HG03060 (cell line): ENCODE measurements around the gene CAPN7.

Experiments used
- ATAC-seq: cut with Tn5 transposase; IDR thresholded peaks from one replicate; pipeline ENCODE4 v1.9.1; 2021; ENCODE audit warnings: low read depth, moderate number of reproducible peaks; ENCODE audit not compliant: unreplicated experiment

Gene CAPN7

GRCh38 chr3:15198686-15199085 is 7.4 kb upstream of the CAPN7 start:
- no peak for ATAC-seq

- no peak for ATAC-seq
Observed at GRCh38 chr3:15199493-15200105, 6.4 kb upstream of the CAPN7 start.

GRCh38 chr3:15204005-15204404 is 2.0 kb upstream of the CAPN7 start:
- ATAC-seq, result no peak

GRCh38 chr3:15205482-15205933 is 538 bp upstream of the CAPN7 start:
- no peak for ATAC-seq

- ATAC-seq, result no peak
Observed at GRCh38 chr3:15206662-15207576, 873 bp downstream of the CAPN7 start.

GRCh38 chr3:15207836-15208504 is 1.9 kb downstream of the CAPN7 start:
- ATAC-seq, result no peak

GRCh38 chr3:15211937-15212336 is 5.9 kb downstream of the CAPN7 start:
- ATAC-seq, result no peak

GRCh38 chr3:15214758-15215157 is 8.7 kb downstream of the CAPN7 start:
- ATAC-seq, result no peak

- ATAC-seq, result no peak
Observed at GRCh38 chr3:15215996-15216395, 9.9 kb downstream of the CAPN7 start.

GRCh38 chr3:15216501-15216900 is 10.5 kb downstream of the CAPN7 start:
- ATAC-seq, result no peak

GRCh38 chr3:15217011-15217671 is 11.1 kb downstream of the CAPN7 start:
- no peak for ATAC-seq

GRCh38 chr3:15217841-15218267 is 11.8 kb downstream of the CAPN7 start:
- ATAC-seq, result no peak

- no peak for ATAC-seq
Observed at GRCh38 chr3:15218689-15219088, 12.6 kb downstream of the CAPN7 start.

- no peak for ATAC-seq
Observed at GRCh38 chr3:15220056-15220455, 14.0 kb downstream of the CAPN7 start.

GRCh38 chr3:15220661-15221060 is 14.6 kb downstream of the CAPN7 start:
- no peak for ATAC-seq

GRCh38 chr3:15221574-15222217 is 15.7 kb downstream of the CAPN7 start:
- no peak for ATAC-seq

GRCh38 chr3:15223685-15224572 is 17.9 kb downstream of the CAPN7 start:
- no peak for ATAC-seq

- ATAC-seq, result no peak
Observed at GRCh38 chr3:15228147-15228546, 22.1 kb downstream of the CAPN7 start.

GRCh38 chr3:15229262-15229661 is 23.2 kb downstream of the CAPN7 start:
- ATAC-seq, result no peak
